A549 (cell line): Measurements from ENCODE around the gene C19orf81. TPM values are rescaled to one million over a fixed set of nuclear protein-coding genes. Genes with fewer than 3 reads are reported as not detected.

ENCODE experiments used
- ATOH8 ChIP-seq: fragments of 250-450 bp; sonication (Bioruptor Pico); IDR thresholded peaks from 2 replicates; pipeline ENCODE4 v1.5.0; 2020; ENCODE audit warnings: low read depth, mild to moderate bottlenecking, moderate library complexity
- BHLHE40 ChIP-seq: IDR thresholded peaks from 2 replicates; pipeline ENCODE4 v1.6.1; 2012; ENCODE audit warnings: low read depth, low read length, inconsistent platforms
- CBX2 ChIP-seq: fragments of 200-600 bp; sonication (generic); IDR thresholded peaks from 2 replicates; pipeline ENCODE4 v1.6.1; 2016; ENCODE audit warnings: low read depth, mild to moderate bottlenecking, borderline replicate concordance
- CBX8 ChIP-seq: fragments of 200-600 bp; sonication (generic); IDR thresholded peaks from 2 replicates; pipeline ENCODE4 v1.6.1; 2016
- CHD2 ChIP-seq: fragments of 150-350 bp; IDR thresholded peaks from 2 replicates; pipeline ENCODE4 v1.6.1; 2014; ENCODE audit warnings: low read length; ENCODE audit not compliant: partially characterized antibody
- CHD4 ChIP-seq: fragments of 200-600 bp; sonication (generic); IDR thresholded peaks from 2 replicates; pipeline ENCODE4 v1.6.1; 2016; ENCODE audit warnings: antibody characterized with exemption, mild to moderate bottlenecking, borderline replicate concordance
- EP300 ChIP-seq, 2 experiments: fragments of >200 bp; sonication (Bioruptor Twin); formaldehyde crosslinking; IDR thresholded peaks; 2 replicates in 1 of 2; 3 replicates in 1 of 2; pipeline ENCODE4 v1.6.1; 2016 to 2017
- FOSL2 ChIP-seq, 2 experiments: fragments of 450-650 bp in 1 of 2; fragments of >200 bp in 1 of 2; sonication (Bioruptor Twin) in 1 of 2; formaldehyde crosslinking; IDR thresholded peaks; 2 replicates each; pipeline versions ENCODE4 v1.5.0 to v1.6.1; 2016 to 2020; ENCODE audit warnings: mild to moderate bottlenecking in 1 of 2, moderate library complexity in 1 of 2
- FOXS1 ChIP-seq: fragments of 250-450 bp; sonication (Bioruptor Pico); IDR thresholded peaks from 2 replicates; pipeline ENCODE4 v1.5.0; 2020; ENCODE audit warnings: mild to moderate bottlenecking, moderate library complexity
- GATA3 ChIP-seq: IDR thresholded peaks from 2 replicates; pipeline ENCODE4 v1.6.1; 2012; ENCODE audit warnings: borderline replicate concordance
- HEYL ChIP-seq: fragments of 250-450 bp; sonication (Bioruptor Pico); IDR thresholded peaks from 2 replicates; pipeline ENCODE4 v1.8.0; 2021; ENCODE audit warnings: mild to moderate bottlenecking, moderate library complexity
- HMGXB4 ChIP-seq: fragments of 250-450 bp; sonication (Bioruptor Pico); IDR thresholded peaks from 2 replicates; pipeline ENCODE4 v1.5.0; 2021; ENCODE audit warnings: mild to moderate bottlenecking, moderate library complexity, borderline replicate concordance
- HOXB13 ChIP-seq: fragments of 250-450 bp; sonication (Bioruptor Pico); IDR thresholded peaks from 2 replicates; pipeline ENCODE4 v1.5.0; 2020; ENCODE audit warnings: low read depth, mild to moderate bottlenecking, moderate library complexity
- JUN ChIP-seq, 2 experiments: fragments of >200 bp; sonication (Bioruptor Twin); formaldehyde crosslinking; IDR thresholded peaks; 2 replicates in 1 of 2; 3 replicates in 1 of 2; pipeline ENCODE4 v1.6.1; 2016 to 2017
- KDM5A ChIP-seq: fragments of 200-600 bp; sonication (generic); IDR thresholded peaks from 2 replicates; pipeline ENCODE4 v1.6.1; 2016; ENCODE audit warnings: antibody characterized with exemption, mild to moderate bottlenecking
- MAFK ChIP-seq: fragments of 450-650 bp; IDR thresholded peaks from 2 replicates; pipeline ENCODE4 v1.6.1; 2014; ENCODE audit not compliant: partially characterized antibody
- NFE2L2 ChIP-seq: fragments of 150-350 bp; conservative IDR thresholded peaks from 2 replicates; pipeline ENCODE4 v1.6.1; 2014; ENCODE audit warnings: low read length
- NPAS2 ChIP-seq: fragments of 250-450 bp; sonication (Bioruptor Pico); IDR thresholded peaks from 2 replicates; pipeline ENCODE4 v1.8.0; 2022; ENCODE audit warnings: mild to moderate bottlenecking, moderate library complexity, borderline replicate concordance
- NR3C1 ChIP-seq: fragments of >200 bp; sonication (Bioruptor Twin); formaldehyde crosslinking; IDR thresholded peaks from 3 replicates; pipeline ENCODE4 v1.6.1; 2017
- PHF8 ChIP-seq: fragments of 200-600 bp; sonication (generic); IDR thresholded peaks from 2 replicates; pipeline ENCODE4 v1.6.1; 2016; ENCODE audit warnings: low read depth, mild to moderate bottlenecking, antibody characterized with exemption, moderate library complexity, borderline replicate concordance
- RAD21 ChIP-seq, 2 experiments: fragments of >200 bp in 1 of 2; sonication (Bioruptor Twin) in 1 of 2; formaldehyde crosslinking in 1 of 2; IDR thresholded peaks in 1 of 2; conservative IDR thresholded peaks in 1 of 2; 2 replicates in 1 of 2; 3 replicates in 1 of 2; pipeline ENCODE4 v1.6.1; 2012 to 2018; ENCODE audit warnings: inconsistent platforms in 1 of 2
- RCOR1 ChIP-seq: fragments of 150-350 bp; IDR thresholded peaks from 2 replicates; pipeline ENCODE4 v1.6.1; 2014; ENCODE audit warnings: antibody characterized with exemption, low read length, low read depth
- RFX5 ChIP-seq: fragments of 450-650 bp; IDR thresholded peaks from 2 replicates; pipeline ENCODE4 v1.7.1; 2014; ENCODE audit warnings: antibody characterized with exemption, mild to moderate bottlenecking, moderate library complexity
- RNF2 ChIP-seq: fragments of 200-600 bp; sonication (generic); IDR thresholded peaks from 2 replicates; pipeline ENCODE4 v1.6.1; 2016; ENCODE audit warnings: low read depth, mild to moderate bottlenecking, antibody characterized with exemption, moderate library complexity, borderline replicate concordance
- SMC3 ChIP-seq: fragments of >200 bp; sonication (Bioruptor Twin); formaldehyde crosslinking; IDR thresholded peaks from 3 replicates; pipeline ENCODE4 v1.6.1; 2018; ENCODE audit warnings: inconsistent platforms
- SREBF2 ChIP-seq: fragments of 450-650 bp; IDR thresholded peaks from 2 replicates; pipeline ENCODE4 v1.6.1; 2014; ENCODE audit warnings: mild to moderate bottlenecking, moderate library complexity
- TP53 ChIP-seq: fragments of 250-450 bp; sonication (Bioruptor Pico); IDR thresholded peaks from 2 replicates; pipeline ENCODE4 v1.5.0; 2021; ENCODE audit warnings: mild to moderate bottlenecking, moderate library complexity
- USF2 ChIP-seq: fragments of 450-650 bp; IDR thresholded peaks from 2 replicates; pipeline ENCODE4 v1.6.1; 2014; ENCODE audit warnings: antibody characterized with exemption
- ZC3H11A ChIP-seq: fragments of 450-650 bp; IDR thresholded peaks from 2 replicates; pipeline ENCODE4 v1.6.1; 2014; ENCODE audit warnings: antibody characterized with exemption, mild to moderate bottlenecking
- ZFP36 ChIP-seq: fragments of 450-650 bp; IDR thresholded peaks from 2 replicates; pipeline ENCODE4 v1.6.1; 2014; ENCODE audit warnings: borderline replicate concordance; ENCODE audit not compliant: partially characterized antibody
- ZNF302 ChIP-seq: fragments of 250-450 bp; sonication (Bioruptor Pico); IDR thresholded peaks from 2 replicates; pipeline ENCODE4 v1.9.0; 2021; ENCODE audit warnings: inconsistent platforms, mild to moderate bottlenecking, moderate library complexity
- ZSCAN20 ChIP-seq: fragments of 250-450 bp; sonication (Bioruptor Pico); IDR thresholded peaks from 2 replicates; pipeline ENCODE4 v1.8.0; 2022; ENCODE audit warnings: mild to moderate bottlenecking, moderate library complexity
- polyA plus RNA-seq, 4 experiments: library from polyadenylated mRNA; depleted of rRNA in 3 of 4; stranded (reverse); fragments of >200 nt; fragmentation: RNase III in 1 of 4; extraction: RNeasy Plus Mini Kit Qiagen cat#74134 plus additional on column Dnase treatment in 1 of 4; gene quantifications; 2 replicates in 3 of 4; 3 replicates in 1 of 4; pipeline ENCODE4 v1.2.3, GENCODE V29; 2011 to 2017
- TF ChIP-seq, protein P1 (sequence below): IDR thresholded peaks from 2 replicates; pipeline ENCODE4 v1.6.1; 2012
- TF ChIP-seq, protein P2 (sequence below): fragments of >200 bp; sonication (Bioruptor Twin); formaldehyde crosslinking; IDR thresholded peaks from 3 replicates; pipeline ENCODE4 v1.6.1; 2016
- TF ChIP-seq, protein P3 (sequence below): IDR thresholded peaks from 2 replicates; pipeline ENCODE4 v1.6.1; 2012
- TF ChIP-seq, protein P4 (sequence below): fragments of 150-350 bp; IDR thresholded peaks from 2 replicates; pipeline ENCODE4 v1.6.1; 2014; ENCODE audit warnings: low read depth, mild to moderate bottlenecking, low read length

The C19orf81 gene
- polyA plus RNA-seq, 2 of the 4 experiments (the other 2 are of a cell fraction), result 2.1 to 9.5 TPM

- TF ChIP-seq NPAS2 (no peak), HOXB13 (peak; percentile 68; the same call in 1 of the 2 replicates), HEYL (CRISPR knock-in tag) (no peak; the same call in 1 of the 2 replicates), HMGXB4 (CRISPR knock-in tag) (no peak), CBX8 (no peak), ZFP36 (no peak), EP300 (IDR thresholded peaks at IDR 0.05) (no peak), ZNF302 (no peak), CBX2 (no peak), NR3C1 (no peak), JUN (IDR thresholded peaks at IDR 0.05) (peak; percentile 58 to 77; a peak in 4 of 5 replicates), RNF2 (no peak), FOXS1 (CRISPR knock-in tag) (no peak), FOSL2 (IDR thresholded peaks at IDR 0.05) (no peak), FOSL2 (CRISPR knock-in tag; IDR thresholded peaks at IDR 0.05) (no peak; the same call in 1 of the 2 replicates), USF2 (peak; percentile 34; the same call in 1 of the 2 replicates), KDM5A (no peak), RCOR1 (no peak), CHD4 (no peak), TP53 (CRISPR knock-in tag) (peak; percentile 74; the same call in 1 of the 2 replicates), NFE2L2 (no peak), MAFK (no peak), ATOH8 (CRISPR knock-in tag) (no peak), GATA3 (no peak), RFX5 (no peak), ZC3H11A (no peak), BHLHE40 (0 out of 2 replicates have a peak, but pooled peaks have one; percentile 27), RAD21 (conservative IDR thresholded peaks at IDR 0.05 in 1 of 2, IDR thresholded peaks at IDR 0.05 in 1 of 2) (no peak), ZSCAN20 (CRISPR knock-in tag) (no peak), CHD2 (no peak), SMC3 (no peak), PHF8 (peak; percentile 85), SREBF2 (no peak)
- TF ChIP-seq, protein P1, sequence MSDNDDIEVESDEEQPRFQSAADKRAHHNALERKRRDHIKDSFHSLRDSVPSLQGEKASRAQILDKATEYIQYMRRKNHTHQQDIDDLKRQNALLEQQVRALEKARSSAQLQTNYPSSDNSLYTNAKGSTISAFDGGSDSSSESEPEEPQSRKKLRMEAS, result peak; percentile 58
- TF ChIP-seq, protein P2, sequence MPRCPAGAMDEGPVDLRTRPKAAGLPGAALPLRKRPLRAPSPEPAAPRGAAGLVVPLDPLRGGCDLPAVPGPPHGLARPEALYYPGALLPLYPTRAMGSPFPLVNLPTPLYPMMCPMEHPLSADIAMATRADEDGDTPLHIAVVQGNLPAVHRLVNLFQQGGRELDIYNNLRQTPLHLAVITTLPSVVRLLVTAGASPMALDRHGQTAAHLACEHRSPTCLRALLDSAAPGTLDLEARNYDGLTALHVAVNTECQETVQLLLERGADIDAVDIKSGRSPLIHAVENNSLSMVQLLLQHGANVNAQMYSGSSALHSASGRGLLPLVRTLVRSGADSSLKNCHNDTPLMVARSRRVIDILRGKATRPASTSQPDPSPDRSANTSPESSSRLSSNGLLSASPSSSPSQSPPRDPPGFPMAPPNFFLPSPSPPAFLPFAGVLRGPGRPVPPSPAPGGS, result peak; percentile 50; the same call in 1 of the 3 replicates
- TF ChIP-seq, protein P3, sequence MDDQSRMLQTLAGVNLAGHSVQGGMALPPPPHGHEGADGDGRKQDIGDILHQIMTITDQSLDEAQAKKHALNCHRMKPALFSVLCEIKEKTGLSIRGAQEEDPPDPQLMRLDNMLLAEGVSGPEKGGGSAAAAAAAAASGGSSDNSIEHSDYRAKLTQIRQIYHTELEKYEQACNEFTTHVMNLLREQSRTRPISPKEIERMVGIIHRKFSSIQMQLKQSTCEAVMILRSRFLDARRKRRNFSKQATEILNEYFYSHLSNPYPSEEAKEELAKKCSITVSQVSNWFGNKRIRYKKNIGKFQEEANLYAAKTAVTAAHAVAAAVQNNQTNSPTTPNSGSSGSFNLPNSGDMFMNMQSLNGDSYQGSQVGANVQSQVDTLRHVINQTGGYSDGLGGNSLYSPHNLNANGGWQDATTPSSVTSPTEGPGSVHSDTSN, result peak; percentile 90
- TF ChIP-seq, protein P4, sequence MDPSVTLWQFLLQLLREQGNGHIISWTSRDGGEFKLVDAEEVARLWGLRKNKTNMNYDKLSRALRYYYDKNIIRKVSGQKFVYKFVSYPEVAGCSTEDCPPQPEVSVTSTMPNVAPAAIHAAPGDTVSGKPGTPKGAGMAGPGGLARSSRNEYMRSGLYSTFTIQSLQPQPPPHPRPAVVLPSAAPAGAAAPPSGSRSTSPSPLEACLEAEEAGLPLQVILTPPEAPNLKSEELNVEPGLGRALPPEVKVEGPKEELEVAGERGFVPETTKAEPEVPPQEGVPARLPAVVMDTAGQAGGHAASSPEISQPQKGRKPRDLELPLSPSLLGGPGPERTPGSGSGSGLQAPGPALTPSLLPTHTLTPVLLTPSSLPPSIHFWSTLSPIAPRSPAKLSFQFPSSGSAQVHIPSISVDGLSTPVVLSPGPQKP, result no peak
Observed at GRCh38 chr19:50657712-50658440, 8.6 kb downstream of the C19orf81 start (continued).
